HG03439 (cell line): Measurements from ENCODE around the gene PTAFR.

Experiments
- ATAC-seq: cut with Tn5 transposase; IDR thresholded peaks from one replicate; pipeline ENCODE4 v1.9.1; 2021; ENCODE audit warnings: mild to moderate bottlenecking, moderate library complexity; ENCODE audit not compliant: unreplicated experiment

The PTAFR gene

GRCh38 chr1:28126212-28126611, 50.3 kb downstream of the PTAFR start:
- ATAC-seq = no peak

GRCh38 chr1:28123461-28123961, 53.0 kb downstream of the PTAFR start:
- ATAC-seq = no peak

- ATAC-seq = no peak
These were observed 54.3 kb downstream of the PTAFR start for GRCh38 chr1:28122183-28122582.

- no peak for ATAC-seq
These were observed 56.9 kb downstream of the PTAFR start for GRCh38 chr1:28119556-28119955.

GRCh38 chr1:28118640-28119307, 57.7 kb downstream of the PTAFR start:
- no peak for ATAC-seq

GRCh38 chr1:28115267-28115666, 61.2 kb downstream of the PTAFR start:
- ATAC-seq = no peak

- ATAC-seq = no peak
These were observed 61.6 kb downstream of the PTAFR start for GRCh38 chr1:28114844-28115243.

- ATAC-seq = no peak
These were observed 63.3 kb downstream of the PTAFR start for GRCh38 chr1:28113242-28113572.

GRCh38 chr1:28112388-28113241, 63.9 kb downstream of the PTAFR start:
- ATAC-seq = no peak

- ATAC-seq = no peak
These were observed 65.3 kb downstream of the PTAFR start for GRCh38 chr1:28111157-28111556.

- no peak for ATAC-seq
These were observed 65.9 kb downstream of the PTAFR start for GRCh38 chr1:28110555-28110954.

GRCh38 chr1:28109639-28110038, 66.9 kb downstream of the PTAFR start:
- ATAC-seq = no peak

- no peak for ATAC-seq
These were observed 68.5 kb downstream of the PTAFR start for GRCh38 chr1:28108001-28108400.

GRCh38 chr1:28104866-28105467, 71.5 kb downstream of the PTAFR start:
- no peak for ATAC-seq

- no peak for ATAC-seq
These were observed 74.3 kb downstream of the PTAFR start for GRCh38 chr1:28102189-28102588.

- no peak for ATAC-seq
These were observed 77.3 kb downstream of the PTAFR start for GRCh38 chr1:28099050-28099769.
